ENCODE measurements around the gene SHKBP1.

Gene SHKBP1

DNA sequence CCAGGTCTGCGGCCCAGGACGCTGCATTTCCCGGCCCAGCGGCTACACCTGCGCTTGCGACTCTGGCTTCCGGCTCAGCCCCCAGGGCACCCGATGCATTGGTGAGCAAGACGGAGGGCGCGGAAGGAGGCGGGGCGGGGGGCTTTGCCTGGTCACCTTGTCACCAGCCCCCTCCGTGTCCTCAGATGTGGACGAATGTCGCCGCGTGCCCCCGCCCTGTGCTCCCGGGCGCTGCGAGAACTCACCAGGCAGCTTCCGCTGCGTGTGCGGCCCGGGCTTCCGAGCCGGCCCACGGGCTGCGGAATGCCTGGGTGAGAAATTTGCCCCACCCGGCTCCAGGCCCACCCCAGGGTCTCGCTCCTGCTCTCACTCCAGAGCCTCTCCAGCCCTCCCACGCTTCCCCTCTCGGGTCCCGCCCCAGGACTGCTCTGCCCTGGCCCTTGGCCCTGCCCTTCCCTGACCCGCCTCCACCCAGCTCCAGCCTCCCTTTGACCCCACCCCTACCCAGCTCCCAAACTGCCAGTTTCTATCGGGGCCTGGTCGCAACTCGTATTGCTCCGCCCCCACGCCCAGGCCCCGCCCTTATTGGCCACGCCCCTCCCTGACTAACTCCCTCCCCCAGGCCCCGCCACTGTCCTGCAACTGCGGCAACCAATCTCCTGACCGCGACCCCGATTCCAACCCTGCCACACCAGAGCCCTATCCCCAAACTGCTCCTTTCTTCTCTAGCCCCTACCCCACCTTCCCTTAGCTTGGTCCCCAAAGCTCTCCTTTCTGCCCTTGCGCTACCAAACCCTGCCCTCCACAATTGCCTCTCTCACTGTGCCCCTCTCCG lies 33.1 kb downstream of the SHKBP1 start:
- TF ChIP-seq POLR2A (IDR thresholded peaks at IDR 0.05; ENCODE audit: low read depth, low read length) (no peak), POLR2AphosphoS5 (IDR thresholded peaks at IDR 0.05; ENCODE audit: low read depth, low read length) (no peak), TAF1 (IDR thresholded peaks at IDR 0.05; ENCODE audit: borderline replicate concordance, low read depth, low read length) (no peak)
- DNase-seq (ENCODE audit: insufficient read length) (peak; percentile 98), FAIRE-seq (peak; percentile 92)

DNA sequence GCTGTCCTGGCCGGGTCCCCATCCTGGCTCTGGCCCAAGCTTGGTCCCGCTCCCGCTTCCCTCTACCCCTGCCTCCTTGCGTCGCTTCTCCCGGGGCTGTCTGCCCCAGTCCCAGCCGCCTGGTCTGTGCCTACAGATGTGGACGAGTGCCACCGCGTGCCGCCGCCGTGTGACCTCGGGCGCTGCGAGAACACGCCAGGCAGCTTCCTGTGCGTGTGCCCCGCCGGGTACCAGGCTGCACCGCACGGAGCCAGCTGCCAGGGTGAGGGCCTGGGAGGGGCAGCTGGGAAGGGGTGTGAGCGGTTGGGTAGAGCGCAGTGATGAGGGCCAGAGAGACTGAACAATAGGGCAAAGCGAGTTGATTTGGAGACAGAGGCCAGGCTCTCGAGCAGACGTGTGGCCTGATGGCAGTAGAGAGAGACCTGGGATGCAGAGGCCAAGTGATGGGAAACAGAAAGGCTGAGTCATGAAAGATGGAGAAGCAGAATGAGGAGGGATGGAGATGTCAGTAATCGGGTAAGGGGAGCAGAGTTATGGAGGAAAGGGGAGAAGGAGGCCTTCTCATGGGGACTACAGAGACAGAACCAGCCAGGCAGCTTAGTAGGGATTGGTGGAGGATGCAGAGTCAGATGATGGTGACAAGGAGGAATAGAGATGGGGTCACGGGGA lies 33.9 kb downstream of the SHKBP1 start:
- DNase-seq (ENCODE audit: insufficient read length): no peak
- no peak for FAIRE-seq
- TF ChIP-seq POLR2A (IDR thresholded peaks at IDR 0.05; ENCODE audit: low read depth, low read length): no peak

DNA sequence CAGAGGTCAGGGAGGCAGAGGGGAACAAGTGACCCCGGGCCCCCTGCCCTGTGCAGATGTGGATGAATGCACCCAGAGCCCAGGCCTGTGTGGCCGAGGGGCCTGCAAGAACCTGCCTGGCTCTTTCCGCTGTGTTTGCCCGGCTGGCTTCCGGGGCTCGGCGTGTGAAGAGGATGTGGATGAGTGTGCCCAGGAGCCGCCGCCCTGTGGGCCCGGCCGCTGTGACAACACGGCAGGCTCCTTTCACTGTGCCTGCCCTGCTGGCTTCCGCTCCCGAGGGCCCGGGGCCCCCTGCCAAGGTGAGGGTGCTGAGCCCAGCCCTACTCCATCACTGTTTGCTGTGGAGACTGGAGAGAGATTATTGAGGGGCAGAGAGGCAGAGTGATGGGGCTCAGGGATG lies 34.4 kb downstream of the SHKBP1 start:
- no peak for FAIRE-seq
- no peak for TF ChIP-seq TAF1 (IDR thresholded peaks at IDR 0.05; ENCODE audit: borderline replicate concordance, low read depth, low read length)
- DNase-seq (ENCODE audit: insufficient read length): no peak

DNA sequence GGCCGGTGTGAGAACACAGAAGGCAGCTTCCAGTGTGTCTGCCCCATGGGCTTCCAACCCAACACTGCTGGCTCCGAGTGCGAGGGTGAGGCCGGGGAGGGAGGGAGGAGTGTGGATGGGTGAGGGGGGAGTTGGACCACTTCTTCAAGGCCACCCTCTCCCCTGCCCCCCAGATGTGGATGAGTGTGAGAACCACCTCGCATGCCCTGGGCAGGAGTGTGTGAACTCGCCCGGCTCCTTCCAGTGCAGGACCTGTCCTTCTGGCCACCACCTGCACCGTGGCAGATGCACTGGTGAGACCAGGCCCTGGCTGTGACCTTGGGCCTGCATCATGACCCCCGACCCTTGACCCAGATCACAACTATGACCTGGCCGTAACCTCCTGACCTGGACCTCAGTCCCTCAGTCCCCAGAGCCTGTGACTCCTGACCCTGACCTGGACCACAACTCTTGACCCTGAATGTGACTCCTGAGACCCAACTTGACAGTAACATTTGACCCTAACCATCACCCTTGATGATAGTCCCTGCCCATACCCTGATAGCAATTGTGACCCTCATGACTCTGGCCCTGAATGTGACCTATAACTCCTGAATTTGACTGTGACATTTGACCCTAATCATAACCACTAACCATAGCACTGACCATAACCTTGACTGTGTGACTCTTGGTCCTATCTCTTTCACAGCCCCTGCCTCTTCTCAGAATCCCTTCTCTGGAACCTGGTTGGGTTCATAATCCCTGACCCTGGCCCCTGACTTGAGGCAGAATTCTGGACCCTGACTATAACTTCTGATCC lies 35.4 kb downstream of the SHKBP1 start:
- DNase-seq (ENCODE audit: insufficient read length) (no peak), FAIRE-seq (no peak)
- TF ChIP-seq TAF1 (IDR thresholded peaks at IDR 0.05; ENCODE audit: borderline replicate concordance, low read depth, low read length) (no peak), POLR2AphosphoS5 (IDR thresholded peaks at IDR 0.05; ENCODE audit: low read depth, low read length) (no peak), POLR2A (IDR thresholded peaks at IDR 0.05; ENCODE audit: low read depth, low read length) (no peak)

DNA sequence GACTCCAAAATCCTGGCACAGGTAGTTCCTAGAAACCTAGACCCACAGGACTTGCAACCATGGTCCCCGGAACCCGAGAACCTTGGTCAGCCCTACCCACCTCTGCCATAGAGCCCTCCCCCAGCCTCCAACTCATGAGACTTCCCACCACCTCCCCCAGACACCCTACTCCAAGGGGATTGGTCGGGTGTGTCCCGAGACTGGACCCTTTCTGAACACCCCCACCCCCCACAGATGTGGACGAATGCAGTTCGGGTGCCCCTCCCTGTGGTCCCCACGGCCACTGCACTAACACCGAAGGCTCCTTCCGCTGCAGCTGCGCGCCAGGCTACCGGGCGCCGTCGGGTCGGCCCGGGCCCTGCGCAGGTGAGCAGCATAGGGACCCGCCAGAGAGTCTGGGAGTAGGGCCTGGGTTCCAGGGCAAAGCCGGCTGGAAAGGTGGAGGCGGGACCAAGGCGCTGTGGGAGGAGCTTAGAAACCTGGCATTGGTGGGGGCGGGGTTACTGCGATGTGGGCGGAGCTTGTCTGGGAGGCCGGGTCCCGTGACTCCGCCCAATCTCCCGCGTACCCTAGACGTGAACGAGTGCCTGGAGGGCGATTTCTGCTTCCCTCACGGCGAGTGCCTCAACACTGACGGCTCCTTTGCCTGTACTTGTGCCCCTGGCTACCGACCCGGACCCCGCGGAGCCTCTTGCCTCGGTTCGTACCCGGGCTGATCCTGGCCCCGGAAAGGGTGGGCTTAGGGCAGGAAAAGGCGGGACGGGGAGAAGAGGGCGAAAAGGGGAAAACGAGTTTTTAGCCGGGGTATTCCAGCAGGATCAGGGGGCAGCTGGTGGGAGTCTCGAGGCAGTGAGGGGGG lies 36.4 kb downstream of the SHKBP1 start:
- TF ChIP-seq POLR2A (IDR thresholded peaks at IDR 0.05; ENCODE audit: low read depth, low read length) (no peak), TAF1 (IDR thresholded peaks at IDR 0.05; ENCODE audit: borderline replicate concordance, low read depth, low read length) (no peak), POLR2AphosphoS5 (IDR thresholded peaks at IDR 0.05; ENCODE audit: low read depth, low read length) (no peak)
- FAIRE-seq (peak; percentile 58), DNase-seq (ENCODE audit: insufficient read length) (peak; percentile 74)

DNA sequence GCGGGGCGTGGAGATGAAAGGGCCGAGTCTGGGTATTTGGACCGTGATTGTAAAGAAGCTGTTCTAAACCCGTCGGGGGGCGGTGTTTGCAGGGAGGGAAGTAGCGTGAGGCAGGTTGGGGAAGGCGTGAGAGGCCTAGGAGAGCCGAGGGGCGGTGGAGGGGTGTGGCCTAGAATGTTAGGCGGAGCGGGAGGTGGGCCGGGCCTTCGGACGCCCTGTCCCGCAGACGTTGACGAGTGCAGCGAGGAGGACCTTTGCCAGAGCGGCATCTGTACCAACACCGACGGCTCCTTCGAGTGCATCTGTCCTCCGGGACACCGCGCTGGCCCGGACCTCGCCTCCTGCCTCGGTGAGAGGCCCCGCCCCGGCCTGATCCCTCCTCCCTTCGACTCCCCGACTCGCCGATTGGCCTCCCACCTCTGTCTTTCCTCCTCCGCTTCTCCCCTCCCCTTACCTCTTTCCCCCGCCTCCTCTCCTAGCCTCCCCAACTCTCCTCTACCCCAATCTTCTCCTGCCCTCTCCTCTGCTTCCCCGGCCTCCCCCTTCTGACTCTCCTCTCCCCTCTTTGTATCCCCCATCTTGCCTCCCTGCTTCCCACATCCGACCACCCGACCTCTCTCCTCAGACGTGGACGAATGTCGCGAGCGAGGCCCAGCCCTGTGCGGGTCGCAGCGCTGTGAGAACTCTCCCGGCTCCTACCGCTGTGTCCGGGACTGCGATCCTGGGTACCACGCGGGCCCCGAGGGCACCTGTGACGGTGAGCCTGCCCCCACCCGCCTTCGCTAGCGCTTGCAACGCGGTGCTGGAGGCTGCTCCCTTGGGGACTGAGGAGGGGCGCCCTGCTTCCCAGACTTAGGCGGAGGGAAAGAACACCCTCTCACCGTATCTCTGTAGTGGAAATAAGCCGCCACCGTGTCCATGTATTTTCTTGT lies 37.3 kb downstream of the SHKBP1 start:
- TF ChIP-seq POLR2AphosphoS5 (IDR thresholded peaks at IDR 0.05; ENCODE audit: low read depth, low read length): no peak
- no peak for TF ChIP-seq TAF1 (IDR thresholded peaks at IDR 0.05; ENCODE audit: borderline replicate concordance, low read depth, low read length)
- no peak for TF ChIP-seq POLR2A (IDR thresholded peaks at IDR 0.05; ENCODE audit: low read depth, low read length)
- peak; percentile 89 for FAIRE-seq
- peak; percentile 94 for DNase-seq (ENCODE audit: insufficient read length)

DNA sequence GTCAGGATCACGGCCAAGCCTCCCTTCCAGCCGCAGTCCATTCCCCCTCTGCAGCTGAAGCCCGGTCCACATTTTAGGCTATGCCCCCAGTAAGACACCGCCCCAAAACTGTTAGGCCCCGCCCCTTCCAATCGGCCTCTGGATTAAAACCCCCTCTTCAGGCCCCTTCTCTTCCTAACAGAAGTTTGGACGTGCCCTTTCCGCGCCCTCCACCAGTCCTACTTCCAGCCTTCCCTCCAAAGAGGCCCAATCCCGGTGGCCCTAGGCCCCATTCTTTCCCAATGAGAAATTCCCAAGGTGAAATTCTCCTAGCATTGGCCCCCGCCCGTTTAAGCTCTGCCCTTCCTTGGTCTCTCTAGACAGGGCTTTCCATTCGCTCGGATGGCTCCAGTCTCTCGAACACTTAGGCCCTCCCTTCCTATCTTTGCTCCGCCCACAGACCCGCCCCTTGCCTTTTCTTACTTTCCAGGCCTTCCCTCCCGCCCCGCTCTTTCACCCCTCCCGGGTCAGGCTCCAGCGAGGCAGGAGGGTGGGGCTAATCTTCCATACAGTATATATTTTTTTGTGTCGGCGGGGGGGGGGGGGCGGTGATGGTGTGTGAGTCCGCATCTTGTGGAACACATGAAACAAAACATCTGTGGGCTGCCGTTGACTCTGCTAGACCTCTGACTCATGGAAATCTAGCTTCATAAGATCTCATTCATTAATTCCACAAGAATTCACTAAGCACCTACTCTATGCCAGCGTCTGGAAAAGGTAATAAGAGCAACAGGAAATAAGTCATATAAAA lies 38.1 kb downstream of the SHKBP1 start:
- FAIRE-seq: peak; percentile 33
- no peak for DNase-seq (ENCODE audit: insufficient read length)
- TF ChIP-seq TAF1 (IDR thresholded peaks at IDR 0.05; ENCODE audit: borderline replicate concordance, low read depth, low read length) (no peak), POLR2AphosphoS5 (IDR thresholded peaks at IDR 0.05; ENCODE audit: low read depth, low read length) (no peak), POLR2A (IDR thresholded peaks at IDR 0.05; ENCODE audit: low read depth, low read length) (no peak)

DNA sequence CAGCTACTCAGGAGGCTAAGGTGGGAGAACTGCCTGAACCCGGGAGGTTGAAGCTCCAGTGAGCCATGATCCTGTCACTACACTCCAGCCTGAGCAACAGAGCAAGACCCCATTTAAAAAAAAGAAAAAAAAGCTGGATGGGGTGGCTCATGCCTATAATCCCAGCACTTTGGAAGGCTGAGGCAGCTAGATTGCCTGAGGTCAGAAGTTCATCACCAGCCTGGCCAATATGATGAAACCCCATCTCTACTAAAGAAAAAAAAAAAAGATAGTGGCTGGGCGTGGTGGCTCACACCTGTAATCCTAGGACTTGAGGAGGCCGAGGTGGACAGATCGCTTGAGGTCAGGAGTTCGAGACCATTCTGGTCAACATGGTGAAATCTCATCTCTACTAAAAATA lies 39.5 kb downstream of the SHKBP1 start:
- no peak for DNase-seq (ENCODE audit: insufficient read length)
- TF ChIP-seq POLR2A (IDR thresholded peaks at IDR 0.05; ENCODE audit: low read depth, low read length) (no peak), POLR2AphosphoS5 (IDR thresholded peaks at IDR 0.05; ENCODE audit: low read depth, low read length) (no peak), TAF1 (IDR thresholded peaks at IDR 0.05; ENCODE audit: borderline replicate concordance, low read depth, low read length) (no peak)
- FAIRE-seq: no peak

DNA sequence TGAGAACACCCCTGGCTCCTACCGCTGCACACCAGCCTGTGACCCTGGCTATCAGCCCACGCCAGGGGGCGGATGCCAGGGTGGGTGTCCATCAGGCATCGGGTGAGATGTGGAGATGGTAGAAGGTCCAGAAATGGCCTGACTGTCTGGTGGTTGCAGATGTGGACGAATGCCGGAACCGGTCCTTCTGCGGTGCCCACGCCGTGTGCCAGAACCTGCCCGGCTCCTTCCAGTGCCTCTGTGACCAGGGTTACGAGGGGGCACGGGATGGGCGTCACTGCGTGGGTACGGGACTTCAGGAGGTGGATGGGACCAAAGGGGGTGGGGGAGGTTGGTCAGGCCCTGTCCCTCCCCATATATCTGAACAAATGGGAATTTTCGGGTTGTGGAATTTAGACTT lies 40.3 kb downstream of the SHKBP1 start:
- no peak for DNase-seq (ENCODE audit: insufficient read length)
- TF ChIP-seq POLR2A (IDR thresholded peaks at IDR 0.05; ENCODE audit: low read depth, low read length) (no peak), TAF1 (IDR thresholded peaks at IDR 0.05; ENCODE audit: borderline replicate concordance, low read depth, low read length) (no peak), POLR2AphosphoS5 (IDR thresholded peaks at IDR 0.05; ENCODE audit: low read depth, low read length) (no peak)
- no peak for FAIRE-seq
